ENCODE measurements around the gene C1QTNF2.

- no peak for TF ChIP-seq POLR2A (IDR thresholded peaks at IDR 0.05; ENCODE audit: low read depth, low read length)
- no peak for TF ChIP-seq YY1 (IDR thresholded peaks at IDR 0.05; ENCODE audit: low read depth, low read length)
- TF ChIP-seq KDM1A (IDR thresholded peaks at IDR 0.05; ENCODE audit: borderline replicate concordance) = no peak
- TF ChIP-seq BHLHE40 (IDR thresholded peaks at IDR 0.05; ENCODE audit: borderline replicate concordance in 1 of 2, low read depth in 2 of 2, low read length in 1 of 2) = no peak
- no peak for TF ChIP-seq POLR2AphosphoS2 (IDR thresholded peaks at IDR 0.05; ENCODE audit: low read depth, low read length)
Measured at GRCh38 chr5:160306696-160307095, 63.7 kb downstream of the C1QTNF2 start.

All from GM12878 (cell line).